AG20443 (cell line): ENCODE data around the gene RFX3.

ENCODE experiments used
- DNase-seq: peaks from one replicate; pipeline ENCODE4 v3.0.0; 2012; ENCODE audit warnings: low spot score, mixed read lengths

RFX3 gene

GRCh38 chr9:3433066-3433465 is 92.7 kb downstream of the RFX3 start:
- no peak for DNase-seq

GRCh38 chr9:3431890-3432289 is 93.9 kb downstream of the RFX3 start:
- no peak for DNase-seq

GRCh38 chr9:3419893-3420292 is 105.9 kb downstream of the RFX3 start:
- peak; percentile 8 for DNase-seq

- DNase-seq = no peak
Observed at GRCh38 chr9:3415906-3416305, 109.9 kb downstream of the RFX3 start.

- no peak for DNase-seq
Observed at GRCh38 chr9:3413984-3414383, 111.8 kb downstream of the RFX3 start.

GRCh38 chr9:3410461-3410860 is 115.3 kb downstream of the RFX3 start:
- no peak for DNase-seq

- DNase-seq = no peak
Observed at GRCh38 chr9:3409453-3409852, 116.3 kb downstream of the RFX3 start.

GRCh38 chr9:3403315-3403714 is 122.5 kb downstream of the RFX3 start:
- DNase-seq = no peak

- no peak for DNase-seq
Observed at GRCh38 chr9:3401221-3401954, 124.4 kb downstream of the RFX3 start.

- no peak for DNase-seq
Observed at GRCh38 chr9:3398232-3398648, 127.6 kb downstream of the RFX3 start.

GRCh38 chr9:3397766-3398165 is 128.0 kb downstream of the RFX3 start:
- DNase-seq = no peak

GRCh38 chr9:3391414-3391813 is 134.4 kb downstream of the RFX3 start:
- no peak for DNase-seq

- DNase-seq = no peak
Observed at GRCh38 chr9:3386753-3387152, 139.0 kb downstream of the RFX3 start.

- no peak for DNase-seq
Observed at GRCh38 chr9:3385871-3386270, 139.9 kb downstream of the RFX3 start.

GRCh38 chr9:3371842-3372241 is 154.0 kb downstream of the RFX3 start:
- DNase-seq = no peak

- no peak for DNase-seq
Observed at GRCh38 chr9:3370715-3371114, 155.1 kb downstream of the RFX3 start.

GRCh38 chr9:3367185-3367584 is 158.6 kb downstream of the RFX3 start:
- DNase-seq = no peak

GRCh38 chr9:3361689-3362392 is 164.0 kb downstream of the RFX3 start:
- no peak for DNase-seq

- no peak for DNase-seq
Observed at GRCh38 chr9:3361116-3361515, 164.7 kb downstream of the RFX3 start.

- no peak for DNase-seq
Observed at GRCh38 chr9:3360245-3360644, 165.6 kb downstream of the RFX3 start.

GRCh38 chr9:3359778-3360177 is 166.0 kb downstream of the RFX3 start:
- DNase-seq = no peak

GRCh38 chr9:3359048-3359692 is 166.6 kb downstream of the RFX3 start:
- no peak for DNase-seq

GRCh38 chr9:3348169-3348568 is 177.6 kb downstream of the RFX3 start:
- DNase-seq = no peak
